Measurements from ENCODE around the gene ANAPC2. TPM values are rescaled to one million over a fixed set of nuclear protein-coding genes. Genes with fewer than 3 reads are reported as not detected.

The ANAPC2 gene
- total RNA-seq, 4 donors from 2014 or later: 6.7 to 65.6 (median 24.9) TPM

DNA sequence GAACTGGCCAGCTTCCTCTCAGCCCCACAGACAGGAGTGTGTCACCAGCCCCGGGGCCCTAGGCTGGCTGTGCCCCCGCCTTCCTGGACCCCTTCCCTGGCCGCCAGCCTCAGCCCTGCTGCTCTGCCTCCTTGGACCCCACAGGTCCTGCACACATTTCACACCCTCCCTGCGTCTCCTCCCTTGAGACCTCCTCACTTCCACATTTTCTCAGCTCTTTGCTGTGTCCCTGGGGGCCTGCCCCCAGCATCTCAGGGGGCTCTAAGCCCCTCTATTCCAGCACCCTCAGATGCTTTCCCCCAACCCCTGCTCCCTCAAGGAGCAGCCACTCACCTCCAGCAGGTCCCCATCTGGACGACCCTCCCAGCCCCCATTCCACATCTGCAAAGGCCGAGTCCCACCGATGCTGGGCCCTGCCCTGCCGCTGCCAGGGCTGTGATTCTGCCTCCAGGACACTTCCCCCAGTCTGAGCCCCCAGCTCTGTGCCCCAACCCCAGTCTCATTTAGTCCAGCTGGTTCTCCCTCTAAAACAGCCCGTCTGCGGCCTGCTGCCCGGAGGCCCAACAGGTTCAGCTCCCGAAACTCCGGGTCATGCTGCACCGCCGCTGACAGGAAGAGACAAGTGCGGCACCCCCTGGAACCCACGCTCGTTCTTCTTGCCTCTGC lies 46.5 kb upstream of the ANAPC2 start:
- peaks cover 0 to 10% of the 10 kb centered on the region in 2 donors for H3K27me3 ChIP-seq
- H3K4me1 ChIP-seq: peaks cover 0 to 9% of the 10 kb centered on the region in 2 donors

DNA sequence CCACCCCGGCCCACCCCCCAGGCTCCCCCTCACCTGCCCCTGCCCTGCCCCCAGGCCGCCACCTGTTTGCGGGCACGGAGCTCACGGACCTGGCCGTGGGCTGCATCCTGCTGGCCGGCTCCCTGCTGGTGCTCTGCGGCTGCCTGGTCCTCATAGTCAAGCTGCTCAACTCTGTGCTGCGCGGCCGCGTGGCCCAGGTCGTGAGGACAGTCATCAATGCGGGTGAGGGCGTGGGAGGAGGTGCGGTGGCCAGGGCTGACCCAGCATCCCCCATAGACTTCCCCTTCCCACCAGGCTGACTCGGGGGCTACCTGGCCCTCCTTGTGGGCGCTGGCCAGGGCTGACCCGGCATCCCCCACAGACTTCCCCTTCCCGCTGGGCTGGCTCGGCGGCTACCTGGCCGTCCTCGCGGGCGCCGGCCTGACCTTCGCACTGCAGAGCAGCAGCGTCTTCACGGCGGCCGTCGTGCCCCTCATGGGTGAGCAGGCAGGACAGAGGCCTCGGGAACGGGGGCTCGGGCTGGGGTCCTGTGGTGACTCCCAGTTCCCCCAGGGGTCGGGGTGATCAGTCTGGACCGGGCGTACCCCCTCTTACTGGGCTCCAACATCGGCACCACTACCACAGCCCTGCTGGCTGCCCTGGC lies 45.8 kb upstream of the ANAPC2 start:
- Histone ChIP-seq H3K4me3 (no peak overlapping the region), H3K36me3 (no peaks in the 10 kb centered on the region), H3K27me3 (peaks cover 0 to 17% of the 10 kb centered on the region in 2 donors), H3K27ac (no peak overlapping the region), H3K4me1 (peaks cover 0 to 9% of the 10 kb centered on the region in 2 donors), H3K9me3 (no peaks in the 10 kb centered on the region)
- DNase-seq: no peak
- TF ChIP-seq, protein P1, sequence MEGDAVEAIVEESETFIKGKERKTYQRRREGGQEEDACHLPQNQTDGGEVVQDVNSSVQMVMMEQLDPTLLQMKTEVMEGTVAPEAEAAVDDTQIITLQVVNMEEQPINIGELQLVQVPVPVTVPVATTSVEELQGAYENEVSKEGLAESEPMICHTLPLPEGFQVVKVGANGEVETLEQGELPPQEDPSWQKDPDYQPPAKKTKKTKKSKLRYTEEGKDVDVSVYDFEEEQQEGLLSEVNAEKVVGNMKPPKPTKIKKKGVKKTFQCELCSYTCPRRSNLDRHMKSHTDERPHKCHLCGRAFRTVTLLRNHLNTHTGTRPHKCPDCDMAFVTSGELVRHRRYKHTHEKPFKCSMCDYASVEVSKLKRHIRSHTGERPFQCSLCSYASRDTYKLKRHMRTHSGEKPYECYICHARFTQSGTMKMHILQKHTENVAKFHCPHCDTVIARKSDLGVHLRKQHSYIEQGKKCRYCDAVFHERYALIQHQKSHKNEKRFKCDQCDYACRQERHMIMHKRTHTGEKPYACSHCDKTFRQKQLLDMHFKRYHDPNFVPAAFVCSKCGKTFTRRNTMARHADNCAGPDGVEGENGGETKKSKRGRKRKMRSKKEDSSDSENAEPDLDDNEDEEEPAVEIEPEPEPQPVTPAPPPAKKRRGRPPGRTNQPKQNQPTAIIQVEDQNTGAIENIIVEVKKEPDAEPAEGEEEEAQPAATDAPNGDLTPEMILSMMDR (IDR thresholded peaks at IDR 0.05): no peak
- no peak for TF ChIP-seq POLR2A (IDR thresholded peaks at IDR 0.05)
- intact Hi-C loops (cut with DNase I; ENCODE audit: low total_unique reads): no loop called here

More for the DNA sequence above, 46.5 kb upstream of the ANAPC2 start:
- no peak overlapping the region for H3K4me3 ChIP-seq
- TF ChIP-seq, protein P1 (IDR thresholded peaks at IDR 0.05): no peak
- TF ChIP-seq POLR2A (IDR thresholded peaks at IDR 0.05): no peak
- DNase-seq: no peak
- no peaks in the 10 kb centered on the region for H3K9me3 ChIP-seq
- H3K36me3 ChIP-seq: no peaks in the 10 kb centered on the region
- intact Hi-C loops (cut with DNase I; ENCODE audit: low total_unique reads): no loop called here
- H3K27ac ChIP-seq: no peak overlapping the region

DNA sequence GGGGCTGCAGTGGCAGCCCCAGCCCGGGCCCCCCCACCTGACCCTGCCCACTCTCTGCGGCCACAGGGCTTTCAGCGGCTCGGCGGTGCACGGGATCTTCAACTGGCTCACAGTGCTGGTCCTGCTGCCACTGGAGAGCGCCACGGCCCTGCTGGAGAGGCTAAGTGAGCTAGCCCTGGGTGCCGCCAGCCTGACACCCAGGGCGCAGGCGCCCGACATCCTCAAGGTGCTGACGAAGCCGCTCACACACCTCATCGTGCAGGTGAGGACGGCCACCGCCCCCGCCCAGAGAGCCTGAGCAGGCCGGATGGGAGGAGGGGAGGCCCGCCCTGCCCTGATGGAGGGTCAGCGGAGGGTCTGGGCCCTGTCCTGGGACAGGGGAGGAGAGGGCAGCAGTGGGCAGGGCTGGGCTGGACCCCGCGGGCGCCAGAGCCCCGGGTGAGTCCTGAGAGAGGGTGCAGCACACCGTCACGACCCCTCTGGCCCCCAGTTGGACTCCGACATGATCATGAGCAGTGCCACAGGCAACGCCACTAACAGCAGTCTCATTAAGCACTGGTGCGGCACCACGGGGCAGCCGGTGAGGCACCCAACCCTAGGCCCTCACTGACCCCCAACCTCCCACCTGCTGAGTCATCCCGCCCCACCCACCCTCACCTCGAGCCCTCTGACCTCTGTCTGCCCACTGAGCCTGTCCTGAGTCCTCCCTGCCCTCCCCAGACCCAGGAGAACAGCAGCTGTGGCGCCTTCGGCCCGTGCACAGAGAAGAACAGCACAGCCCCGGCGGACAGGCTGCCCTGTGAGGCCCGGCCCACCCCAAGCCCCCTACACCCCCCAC lies 45.0 kb upstream of the ANAPC2 start:
- peaks cover 0 to 9% of the 10 kb centered on the region in 2 donors for H3K4me1 ChIP-seq
- H3K4me3 ChIP-seq: no peak overlapping the region
- DNase-seq: no peak
- no peak for TF ChIP-seq POLR2A (IDR thresholded peaks at IDR 0.05)
- TF ChIP-seq, protein P1 (IDR thresholded peaks at IDR 0.05): no peak
- intact Hi-C loops (cut with DNase I; ENCODE audit: low total_unique reads): no loop called here
- H3K9me3 ChIP-seq: no peaks in the 10 kb centered on the region
- peaks cover 5 to 25% of the 10 kb centered on the region in 2 donors for H3K27me3 ChIP-seq
- H3K27ac ChIP-seq: no peak overlapping the region
- no peaks in the 10 kb centered on the region for H3K36me3 ChIP-seq

DNA sequence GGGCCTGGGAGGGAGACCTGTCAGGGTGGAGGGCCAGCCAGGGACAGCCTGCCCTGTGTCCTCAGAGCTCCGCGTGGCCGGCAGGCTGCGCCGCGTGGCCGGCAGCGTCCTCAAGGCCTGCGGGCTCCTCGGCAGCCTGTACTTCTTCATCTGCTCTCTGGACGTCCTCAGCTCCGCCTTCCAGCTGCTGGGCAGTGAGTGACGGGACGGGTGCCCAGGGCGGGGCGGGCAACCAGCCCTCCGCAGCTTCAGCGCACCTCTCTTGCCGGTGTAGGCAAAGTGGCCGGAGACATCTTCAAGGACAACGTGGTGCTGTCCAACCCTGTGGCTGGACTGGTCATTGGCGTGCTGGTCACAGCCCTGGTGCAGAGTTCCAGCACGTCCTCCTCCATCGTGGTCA lies 44.1 kb upstream of the ANAPC2 start:
- no peaks in the 10 kb centered on the region for H3K9me3 ChIP-seq
- H3K36me3 ChIP-seq: no peaks in the 10 kb centered on the region
- TF ChIP-seq, protein P1 (IDR thresholded peaks at IDR 0.05): no peak
- no peak for TF ChIP-seq POLR2A (IDR thresholded peaks at IDR 0.05)
- no peak overlapping the region for H3K4me3 ChIP-seq
- DNase-seq: no peak
- H3K27me3 ChIP-seq: peaks cover 9 to 29% of the 10 kb centered on the region in 2 donors
- intact Hi-C loops (cut with DNase I; ENCODE audit: low total_unique reads): no loop called here
- peaks cover 0 to 9% of the 10 kb centered on the region in 2 donors for H3K4me1 ChIP-seq
- H3K27ac ChIP-seq: no peak overlapping the region
